NCI-H128 (cell line): ENCODE measurements around the gene LPP.
"Not testable (repeated sequence)": the region's sequence is repeated elsewhere in the genome, so short reads cannot be mapped to it uniquely, and the experiment has no call there.

ENCODE experiments used
- DNase-seq: peaks from one replicate; lab custom pipeline; 2025; ENCODE audit not compliant: unreplicated experiment; lab: John Stamatoyannopoulos, UW

LPP gene

DNA sequence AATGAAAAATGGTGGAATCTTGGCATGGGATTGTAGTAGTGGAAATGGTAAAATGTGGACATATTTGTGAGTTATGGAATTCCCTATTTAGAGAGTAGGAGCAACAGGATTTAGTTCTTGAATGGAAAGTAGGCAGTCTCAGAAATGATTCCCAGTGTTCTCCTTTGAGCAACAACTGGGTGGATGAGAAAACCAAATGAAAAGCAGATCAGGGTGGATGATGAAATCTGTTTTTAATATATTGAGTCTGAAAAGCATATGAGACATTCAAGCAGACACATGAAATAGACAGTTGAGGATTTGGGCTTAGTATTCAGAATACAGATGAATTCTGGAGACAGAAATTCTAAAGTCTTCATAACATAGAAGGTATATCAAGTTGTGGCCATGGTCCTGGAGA lies 451.3 kb downstream of the LPP start:
- DNase-seq, result no peak

DNA sequence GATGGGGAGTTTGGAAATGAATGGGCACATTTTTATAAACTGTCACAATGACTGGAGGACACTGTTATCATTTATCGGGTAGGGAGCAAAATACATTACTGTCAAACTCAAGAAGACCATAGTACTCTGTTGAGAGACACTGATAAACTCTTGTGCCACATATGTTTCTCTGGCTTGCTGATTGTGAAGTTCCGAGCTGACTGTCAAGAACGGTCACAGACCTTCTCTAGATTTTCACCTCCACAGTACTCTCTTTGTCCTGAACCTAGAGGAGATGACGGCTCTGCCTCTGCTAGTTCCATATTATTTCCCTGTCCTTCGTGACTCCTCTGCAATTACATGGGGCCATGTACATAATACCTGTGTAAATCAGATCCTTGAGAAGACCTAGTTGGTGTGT lies 451.9 kb downstream of the LPP start:
- no peak for DNase-seq

DNA sequence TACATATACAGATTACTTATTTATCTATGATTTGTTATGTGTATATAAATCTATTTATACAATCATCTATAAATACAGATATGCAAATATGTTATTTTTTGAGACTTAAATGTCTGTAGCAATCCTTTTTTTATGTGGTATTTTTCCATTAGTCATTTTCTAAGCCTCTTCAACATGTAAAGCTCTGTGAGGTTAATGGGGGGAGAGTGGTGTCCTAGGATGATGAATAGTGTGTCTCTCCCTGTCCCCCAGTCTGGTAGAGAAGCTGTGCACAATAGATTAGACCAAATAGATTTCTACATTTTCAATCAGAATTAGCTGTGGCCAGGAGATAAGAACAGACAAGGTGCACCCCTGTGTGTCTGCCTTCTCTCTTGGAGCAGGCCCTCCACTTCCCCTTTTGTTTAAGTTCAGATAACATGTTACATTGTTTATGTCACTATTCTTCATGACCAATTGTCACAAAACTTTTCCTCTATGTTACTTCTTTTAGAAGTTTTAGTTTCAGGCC lies 453.9 kb downstream of the LPP start:
- DNase-seq, result no peak

DNA sequence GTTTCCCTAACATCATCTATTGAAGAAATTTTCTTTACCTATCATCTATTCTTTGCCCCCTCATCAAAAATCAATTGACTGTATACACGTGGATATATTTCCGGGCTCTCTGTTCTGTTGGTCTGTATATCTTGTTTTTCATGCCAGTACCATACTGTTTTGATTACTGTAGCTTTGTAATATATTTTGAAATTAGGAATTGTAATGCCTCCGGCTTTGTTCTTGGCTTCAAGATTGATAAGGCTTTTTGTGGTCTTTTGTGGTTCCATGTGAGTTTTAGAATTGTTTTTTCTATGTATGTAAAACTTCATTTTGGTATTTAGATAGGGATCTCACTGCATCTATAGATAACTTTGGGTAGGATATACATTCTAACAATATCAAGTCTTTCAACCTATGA lies 454.4 kb downstream of the LPP start:
- no peak for DNase-seq

DNA sequence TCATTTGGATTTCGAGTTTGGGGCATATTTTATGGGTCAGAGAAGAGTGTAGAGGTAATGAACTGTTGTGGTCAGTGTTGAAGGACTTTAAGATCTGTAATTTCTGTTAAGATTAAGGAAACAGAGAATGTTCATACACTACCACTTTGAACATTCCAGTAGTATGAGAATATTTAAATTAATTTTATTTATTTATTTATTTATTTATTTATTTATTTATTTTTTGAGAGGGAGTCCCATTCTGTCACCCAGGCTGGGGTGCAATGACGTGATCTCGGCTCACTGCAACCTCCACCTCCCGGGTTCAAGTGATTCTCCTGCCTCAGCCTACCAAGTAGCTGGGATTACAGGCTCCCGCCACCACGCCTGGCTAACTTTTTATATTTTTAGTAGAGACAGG lies 459.8 kb downstream of the LPP start:
- DNase-seq, result not testable (repeated sequence)

DNA sequence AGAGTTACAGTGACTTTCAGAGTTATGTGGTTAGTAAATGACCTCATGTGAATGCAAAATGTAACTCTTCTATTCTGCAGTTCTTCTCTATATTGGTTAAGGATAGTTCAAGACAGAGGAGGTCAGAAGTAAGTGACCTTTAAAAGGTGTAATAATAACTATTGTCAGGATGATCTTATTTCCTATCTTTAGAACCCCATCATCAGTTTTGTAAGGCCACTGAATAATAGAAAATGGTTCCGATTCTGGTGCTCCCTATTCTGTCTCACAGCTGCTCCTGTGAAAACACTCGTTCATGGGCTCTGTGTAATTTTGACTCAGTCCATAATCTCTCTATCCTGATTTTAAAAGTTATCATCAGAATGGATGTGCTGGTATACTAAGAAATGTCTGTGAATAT lies 463.3 kb downstream of the LPP start:
- DNase-seq, result no peak

DNA sequence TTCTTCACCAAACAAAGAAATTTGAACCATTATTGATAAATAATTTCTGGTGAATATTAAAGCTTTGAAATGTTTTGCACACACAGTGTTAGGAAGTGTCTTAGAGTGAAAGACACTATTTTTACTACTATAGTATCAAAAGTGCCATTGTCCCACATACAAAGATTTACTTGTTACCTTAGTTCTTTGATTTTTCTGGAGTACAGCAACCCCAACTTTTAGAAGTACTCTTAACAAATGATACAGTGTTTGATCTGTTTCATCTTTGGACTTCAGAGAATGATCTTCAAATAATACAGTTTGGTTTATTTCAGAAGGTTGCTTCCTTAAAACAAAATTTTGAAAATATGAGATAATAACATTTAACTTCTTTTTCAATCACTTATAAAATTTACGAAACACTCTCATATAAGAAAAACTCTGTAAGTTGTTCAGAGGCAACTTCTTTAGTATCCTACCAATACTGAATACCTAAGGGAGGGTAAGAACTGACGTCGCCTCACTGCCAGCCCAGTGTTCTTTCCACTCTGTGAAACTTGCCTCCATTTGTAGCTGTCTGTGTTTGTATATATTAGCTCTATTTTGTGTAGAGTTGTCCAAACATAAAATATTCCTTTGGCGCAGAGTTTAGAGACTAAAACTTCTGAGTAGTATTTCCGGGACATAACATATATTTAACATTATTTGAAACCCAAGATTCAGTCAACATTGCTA lies 464.2 kb downstream of the LPP start:
- DNase-seq, result no peak

DNA sequence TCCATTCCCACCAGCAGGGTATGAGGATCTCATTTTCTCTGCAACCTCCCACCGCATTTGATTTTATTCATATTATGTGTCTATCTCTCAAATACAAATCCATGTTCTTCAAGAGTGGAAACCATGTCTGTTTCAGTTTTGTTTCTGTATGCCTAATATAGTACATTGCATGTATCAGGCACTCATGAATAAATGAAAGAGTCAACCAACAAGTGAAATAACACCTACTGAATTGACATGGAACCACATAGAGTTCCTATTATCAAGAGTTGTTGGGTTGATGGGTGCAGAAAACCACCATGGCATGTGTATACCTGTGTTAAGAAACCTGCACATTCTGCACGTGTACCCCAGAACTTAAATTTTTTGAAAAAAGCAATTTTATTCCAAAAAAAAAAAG lies 466.8 kb downstream of the LPP start:
- DNase-seq, result no peak

DNA sequence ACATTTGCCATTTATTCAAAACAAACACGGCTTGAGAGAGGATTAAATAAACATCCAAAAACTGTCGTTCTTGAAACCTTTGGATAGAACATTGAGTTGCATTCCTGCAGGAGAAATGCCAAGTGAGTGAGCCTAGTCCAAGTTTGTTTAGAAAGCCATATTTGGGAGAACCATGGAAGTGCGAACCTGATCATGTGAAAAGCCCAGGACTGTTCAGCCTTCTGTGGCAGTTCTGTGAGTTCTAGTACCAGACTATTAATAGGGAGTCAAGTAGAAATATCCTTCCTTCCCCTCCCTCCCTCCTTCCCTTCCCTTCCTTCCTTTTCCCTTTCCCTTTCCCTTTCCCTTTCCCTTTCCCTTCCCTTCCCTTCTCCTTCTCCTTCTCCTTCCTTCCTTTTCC lies 470.4 kb downstream of the LPP start:
- no peak for DNase-seq

DNA sequence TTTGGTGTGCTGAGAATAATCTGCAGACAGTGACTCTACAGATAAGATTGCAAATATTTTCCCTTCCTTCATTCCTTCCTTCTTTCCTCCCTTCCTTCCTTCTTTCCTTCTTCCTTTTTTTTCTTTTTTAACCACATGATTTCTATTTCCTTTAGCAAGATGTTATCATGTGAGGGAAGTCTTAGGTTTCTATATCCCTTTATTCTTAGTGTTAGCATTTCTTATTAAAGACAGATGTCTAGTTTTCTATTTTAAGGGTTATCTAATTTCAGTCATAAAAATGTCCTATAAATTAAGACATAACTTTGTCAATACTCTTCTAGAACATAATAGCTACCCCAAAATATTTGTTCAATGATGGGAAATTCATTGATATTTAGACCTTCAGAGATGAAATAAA lies 470.9 kb downstream of the LPP start:
- DNase-seq, result no peak

DNA sequence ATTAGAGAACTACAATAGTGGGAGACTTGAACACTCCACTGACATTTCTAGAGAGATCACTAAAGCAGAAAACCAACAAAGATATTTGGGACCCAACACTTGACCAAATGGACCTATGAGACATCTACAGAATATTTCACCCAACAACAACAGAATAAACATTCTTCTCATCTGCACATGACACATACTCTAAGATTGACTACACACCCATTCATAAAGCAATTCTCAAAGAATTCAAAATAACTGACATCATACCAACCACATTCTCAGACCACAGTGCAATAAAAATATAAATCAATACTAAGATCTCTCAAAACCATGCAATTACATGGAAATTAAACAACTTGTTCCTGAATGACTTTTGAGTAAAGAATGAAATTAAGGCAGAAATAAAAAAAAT lies 473.7 kb downstream of the LPP start:
- DNase-seq, result no peak

DNA sequence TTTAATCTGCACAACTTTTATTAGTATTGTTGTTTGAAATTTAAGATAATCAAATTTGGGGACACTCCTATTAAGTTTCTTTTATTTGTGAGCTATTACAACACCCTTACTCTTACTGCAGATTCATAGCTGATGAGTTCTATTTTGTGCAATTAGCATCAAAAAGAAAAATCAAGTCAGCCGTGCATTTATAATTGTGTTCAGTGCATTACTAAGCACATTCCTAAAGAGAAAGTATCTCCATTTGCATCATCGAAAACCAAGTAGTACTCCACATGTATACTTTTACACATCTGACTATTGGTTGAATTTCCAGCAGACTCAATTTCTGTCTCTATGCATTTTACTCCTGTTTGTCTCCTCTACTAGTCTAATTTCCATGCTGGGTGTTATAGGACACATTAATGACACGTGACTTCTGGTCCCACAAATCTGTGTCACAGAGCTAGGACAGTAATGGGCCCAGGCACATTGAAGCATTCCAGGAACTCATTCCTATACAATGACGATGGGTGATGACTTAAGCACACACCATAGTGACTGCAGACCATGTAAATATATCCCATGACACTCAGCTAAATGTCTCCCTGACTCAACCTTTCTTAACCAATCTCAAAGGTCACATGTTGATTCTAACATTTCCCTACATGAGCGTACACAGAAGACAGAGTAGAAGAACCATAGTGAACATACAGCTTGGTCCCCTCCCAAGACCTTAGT lies 477.5 kb downstream of the LPP start:
- DNase-seq, result no peak

DNA sequence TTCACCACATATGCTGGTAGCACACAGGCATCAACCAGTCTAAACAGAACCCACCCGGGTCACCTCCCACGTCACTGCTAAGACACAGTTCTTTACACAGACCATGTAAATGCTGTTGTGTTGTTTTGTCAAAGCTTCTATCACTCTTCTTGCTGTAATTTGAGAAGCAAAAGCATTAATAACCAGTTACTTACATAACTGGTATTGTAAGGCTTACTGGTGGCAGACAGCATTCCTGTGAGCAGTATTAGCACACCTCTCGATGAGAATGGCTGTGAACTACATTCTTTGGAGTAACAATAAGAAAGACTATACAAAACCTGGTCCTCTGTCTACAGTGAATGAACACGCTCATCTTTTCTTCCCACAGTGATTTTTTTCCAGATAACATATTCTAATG lies 479.2 kb downstream of the LPP start:
- DNase-seq, result no peak

DNA sequence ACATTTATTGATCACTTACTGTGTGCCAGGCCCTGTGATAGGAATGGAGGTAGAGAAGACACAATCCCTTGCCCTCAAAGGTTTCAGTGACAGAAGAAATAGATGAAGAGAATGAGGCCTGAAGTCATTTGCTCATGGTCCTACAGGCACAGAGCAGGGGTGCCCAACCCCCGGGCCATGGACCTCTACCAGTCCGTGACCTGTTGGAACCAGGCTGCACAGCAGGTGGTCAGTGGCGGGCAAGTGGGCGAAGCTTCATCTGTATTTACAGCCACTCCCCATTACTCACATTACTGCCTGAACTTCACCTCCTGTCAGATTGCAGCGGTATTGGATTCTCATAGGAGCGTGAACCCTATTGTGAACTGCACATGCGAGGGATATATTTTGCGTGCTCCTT lies 480.3 kb downstream of the LPP start:
- DNase-seq, result no peak

DNA sequence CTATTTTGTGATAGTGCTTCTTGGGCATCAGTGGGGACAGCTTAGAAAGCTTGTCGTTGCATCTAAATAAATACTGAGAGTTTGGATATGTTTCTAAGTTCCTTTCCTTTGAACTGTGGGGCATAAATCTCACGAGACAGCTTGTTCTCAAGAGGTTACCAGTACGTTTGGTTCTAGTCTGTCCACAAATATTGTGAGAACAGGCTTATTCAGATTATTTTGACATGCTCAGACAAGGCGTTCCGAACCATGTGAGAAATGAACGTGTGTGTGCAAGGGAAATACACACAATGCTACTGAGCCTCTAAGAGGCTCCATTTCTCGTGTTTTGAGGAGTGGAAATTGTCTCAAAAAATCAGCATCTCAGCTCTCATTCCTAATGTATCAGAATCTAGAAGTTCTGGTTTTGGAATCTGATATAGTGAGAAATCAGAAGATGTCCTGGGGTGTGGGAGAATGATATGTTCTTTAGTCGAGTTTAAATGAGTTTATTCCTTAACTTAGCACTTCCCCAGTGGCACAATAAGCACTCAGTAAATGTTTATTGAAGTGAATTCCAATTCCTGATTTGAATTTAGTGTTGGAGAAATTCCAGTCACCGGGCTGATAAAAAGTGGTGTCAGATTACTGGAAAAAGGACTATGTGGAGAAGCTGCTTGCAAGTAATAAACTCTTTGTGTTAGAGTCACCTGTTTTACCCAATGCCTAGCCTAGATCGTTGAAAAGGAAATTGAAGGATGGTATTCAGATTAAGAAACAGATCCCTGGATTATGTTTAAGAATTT lies 481.5 kb downstream of the LPP start:
- no peak for DNase-seq

DNA sequence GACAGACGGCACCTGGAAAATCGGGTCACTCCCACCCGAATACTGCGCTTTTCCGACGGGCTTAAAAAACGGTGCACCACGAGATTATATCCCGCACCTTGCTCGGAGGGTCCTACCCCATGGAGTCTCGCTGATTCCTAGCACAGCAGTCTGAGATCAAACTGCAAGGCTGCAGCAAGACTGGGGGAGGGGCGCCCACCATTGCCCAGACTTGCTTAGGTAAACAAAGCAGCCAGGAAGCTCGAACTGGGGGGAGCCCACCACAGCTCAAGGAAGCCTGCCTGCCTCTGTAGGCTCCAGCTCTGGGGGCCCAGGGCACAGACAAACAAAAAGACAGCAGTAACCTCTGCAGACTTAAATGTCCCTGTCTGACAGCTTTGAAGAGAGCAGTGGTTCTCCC lies 482.3 kb downstream of the LPP start:
- DNase-seq, result not testable (repeated sequence)

DNA sequence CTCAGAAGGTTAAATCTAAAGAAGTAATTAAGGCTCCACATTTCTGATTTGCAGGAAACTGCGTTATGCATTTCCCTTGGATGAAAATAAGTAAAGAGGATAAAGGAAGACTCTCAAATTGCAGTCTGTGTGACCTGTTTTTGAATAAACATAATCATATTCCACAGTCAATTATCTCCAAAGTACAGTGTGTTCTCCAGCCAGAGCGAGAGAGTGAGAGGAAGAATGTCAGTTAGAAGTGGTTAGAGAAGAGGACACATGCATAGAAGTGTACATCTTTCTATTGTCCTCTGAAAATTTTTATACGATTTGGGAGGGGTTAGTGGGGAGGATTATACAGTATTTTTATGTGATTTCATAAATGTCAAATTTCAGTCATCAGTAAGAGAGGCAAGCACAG lies 487.1 kb downstream of the LPP start:
- DNase-seq, result no peak

DNA sequence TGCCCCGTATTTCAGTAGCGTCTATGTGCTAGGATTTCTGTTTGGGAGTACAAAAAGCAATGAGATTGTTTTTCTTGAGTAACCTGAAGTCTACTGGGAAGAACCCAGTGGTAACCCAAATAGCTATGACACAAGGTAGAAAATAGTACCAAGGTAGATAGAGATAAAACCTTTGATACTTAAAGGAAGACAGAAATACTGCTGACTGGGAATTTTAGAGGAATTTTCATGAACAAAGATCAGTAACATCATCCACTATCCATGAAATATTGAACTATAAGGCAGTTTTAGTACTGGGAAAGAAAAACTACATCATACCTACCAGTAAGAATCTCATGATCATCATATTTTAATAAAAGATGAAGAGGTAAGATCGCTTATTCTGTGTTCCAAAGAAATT lies 489.8 kb downstream of the LPP start:
- no peak for DNase-seq

DNA sequence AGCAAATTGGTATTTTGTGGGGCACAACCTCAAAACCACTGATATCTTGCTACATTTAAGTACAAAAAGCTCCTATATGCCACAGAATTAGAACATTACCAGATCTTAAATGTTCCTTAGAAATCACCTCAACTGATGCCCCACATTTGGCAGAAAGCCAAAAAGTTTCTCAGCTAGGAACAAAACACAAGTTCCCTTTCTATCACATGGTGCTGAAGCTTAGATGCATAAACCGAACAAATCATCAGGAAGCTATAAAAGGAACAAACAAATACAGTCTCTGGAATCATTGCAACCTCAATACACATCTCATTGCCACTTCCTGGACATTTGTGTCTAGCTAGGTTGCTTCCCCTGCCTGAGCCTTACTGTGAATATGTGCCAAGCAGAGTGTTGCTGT lies 492.6 kb downstream of the LPP start:
- no peak for DNase-seq

DNA sequence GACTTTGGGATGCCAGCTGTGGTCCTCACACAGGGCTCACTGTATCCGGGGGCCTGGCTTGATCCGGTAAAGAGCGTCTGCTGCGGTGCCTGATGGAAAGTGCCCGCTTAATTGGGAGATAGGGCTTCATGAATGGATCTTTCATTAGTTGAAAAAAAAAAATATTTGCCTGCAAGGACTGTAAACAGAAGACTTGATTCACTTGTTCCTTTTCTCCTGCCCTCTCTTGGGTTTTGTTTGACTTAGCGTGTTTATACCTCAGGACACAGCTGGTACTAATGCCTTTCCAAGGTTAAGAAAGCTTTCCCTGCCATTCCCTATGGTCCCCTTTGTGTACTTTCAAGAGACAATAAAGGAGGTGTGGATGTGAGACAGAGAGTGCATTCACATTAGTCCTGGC lies 493.3 kb downstream of the LPP start:
- no peak for DNase-seq

DNA sequence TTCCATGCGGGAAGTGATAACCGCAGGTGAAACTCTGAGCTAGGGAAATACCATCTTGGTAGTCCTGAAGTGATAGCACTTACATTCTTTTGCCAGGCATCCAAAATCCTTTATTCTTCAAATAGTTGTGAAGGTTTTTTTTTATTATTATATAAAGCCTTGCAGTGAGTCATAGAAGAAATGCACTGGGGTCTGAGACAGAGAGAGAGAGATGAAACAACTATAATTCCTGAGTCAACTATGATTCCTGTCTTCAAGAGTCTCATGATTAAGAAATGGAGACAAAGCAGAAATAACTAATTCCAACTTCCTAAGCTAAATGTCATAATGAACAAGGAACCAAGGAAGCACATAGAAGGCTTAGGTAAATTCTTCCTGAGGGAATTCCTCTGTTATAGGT lies 495.6 kb downstream of the LPP start:
- DNase-seq, result no peak
